Measurements from ENCODE around the gene ELAVL1. TPM values are rescaled to one million over a fixed set of nuclear protein-coding genes. Genes with fewer than 3 reads are reported as not detected.
"Not testable (repeated sequence)": the region's sequence is repeated elsewhere in the genome, so short reads cannot be mapped to it uniquely, and the experiment has no call there.

The ELAVL1 gene
- polyA plus RNA-seq, 1 of the 3 experiments (the other 2 are of a cell fraction), result 49.6 TPM

GRCh38 chr19:7930765-7931164 is 74.7 kb downstream of the ELAVL1 start:
- Histone ChIP-seq H3K79me2 (ENCODE audit: insufficient read depth) (no peaks in the 10 kb centered on the region), H3K4me3 (ENCODE audit: low read depth in 2 of 2, low read length in 1 of 2) (no peak overlapping the region), H3K27ac (ENCODE audit: low read depth in 2 of 2, low read length in 1 of 2) (peak overlapping the region in 1 of 2 experiments; percentile 99; a peak in 2 of 4 replicates), H3K9ac (no peak overlapping the region), H3K36me3 (replicated peaks in 1 of 2; ENCODE audit: control insufficient read depth in 1 of 2, insufficient read depth in 2 of 2, low read length in 1 of 2) (peaks cover 25 to 41% of the 10 kb centered on the region in 2 experiments), H3K4me2 (no peak overlapping the region), H4K20me1 (ENCODE audit: insufficient read depth) (peaks cover 3% of the 10 kb centered on the region; the same call in 1 of the 2 replicates), H3K9me3 (no peaks in the 10 kb centered on the region), H2AFZ (ENCODE audit: low read depth) (no peak overlapping the region), H3F3A (replicated peaks; ENCODE audit: insufficient read depth) (peaks cover 37% of the 10 kb centered on the region), H3K27me3 (ENCODE audit: insufficient read depth) (no peaks in the 10 kb centered on the region), H3K9me2 (no peaks in the 10 kb centered on the region), H3K4me1 (ENCODE audit: control insufficient read depth in 1 of 2, insufficient read depth in 2 of 2, low read depth in 1 of 2, low read length in 1 of 2) (peaks cover 36 to 38% of the 10 kb centered on the region in 2 experiments)
- no peak for DNase-seq
- ChIA-PET CTCF (interaction anchor here (0.6 to 6.7 kb wide), 5 partner anchors 11 to 160 kb away, joined by 3 to 69 read pairs (median 4); partner anchors contain the start of genes SNAPC2 and TIMM44), POLR2A (interaction anchor here (1.0 kb wide), 1 partner anchor 33 kb away, joined by 3 read pairs; no protein-coding TSS in a partner anchor)
- WGBS (ENCODE audit: low lambda C conversion rate), result 91% methylated on average over 7 of the region's 7 CpGs
- TF ChIP-seq NFIC (IDR thresholded peaks at IDR 0.05; ENCODE audit: borderline replicate concordance), result no peak
- no peak for TF ChIP-seq TCF12 (IDR thresholded peaks at IDR 0.05)
- no peak for TF ChIP-seq ELF1 (IDR thresholded peaks at IDR 0.05)
- TF ChIP-seq RXRA (IDR thresholded peaks at IDR 0.05; ENCODE audit: borderline replicate concordance, low read depth), result no peak
- TF ChIP-seq CHD2 (IDR thresholded peaks at IDR 0.05; ENCODE audit: low read length, partially characterized antibody), result no peak
- TF ChIP-seq GABPA (IDR thresholded peaks at IDR 0.05; ENCODE audit: low read depth), result no peak
- no peak for TF ChIP-seq IRF3 (IDR thresholded peaks at IDR 0.05; ENCODE audit: low read depth, low read length)
- TF ChIP-seq POLR2AphosphoS5 (IDR thresholded peaks at IDR 0.05; ENCODE audit: low read depth, low read length), result no peak
- TF ChIP-seq RFX5 (IDR thresholded peaks at IDR 0.05; ENCODE audit: low read length), result no peak
- TF ChIP-seq MAX (IDR thresholded peaks at IDR 0.05; ENCODE audit: low read depth), result no peak
- TF ChIP-seq FOXM1 (IDR thresholded peaks at IDR 0.05; ENCODE audit: low read depth), result no peak
- TF ChIP-seq USF1 (IDR thresholded peaks at IDR 0.05; ENCODE audit: borderline replicate concordance, low read depth), result no peak

GRCh38 chr19:7930030-7930429 is 75.4 kb downstream of the ELAVL1 start:
- CTCF ChIA-PET, result interaction anchor here (1.7 to 6.7 kb wide), 3 partner anchors 11 to 72 kb away, joined by 4 to 69 read pairs (median 36); partner anchors contain the start of genes SNAPC2 and TIMM44
- H4K20me1 ChIP-seq (ENCODE audit: insufficient read depth), result not testable (repeated sequence)
- H3K27ac ChIP-seq (ENCODE audit: low read depth in 2 of 2, low read length in 1 of 2), result peak overlapping the region in 1 of 2 experiments; percentile 99; a peak in 2 of 4 replicates

More at GRCh38 chr19:7930030-7930429, 75.4 kb downstream of the ELAVL1 start:
- POLR2A ChIA-PET, result interaction anchor here (0.6 kb wide), 1 partner anchor 218 kb away, joined by 4 read pairs; no protein-coding TSS in a partner anchor
- not testable (repeated sequence) for H3K4me3 ChIP-seq (ENCODE audit: low read depth in 2 of 2, low read length in 1 of 2); H3K79me2 ChIP-seq (ENCODE audit: insufficient read depth); H3K9me2 ChIP-seq; DNase-seq; H3K27me3 ChIP-seq (ENCODE audit: insufficient read depth); H2AFZ ChIP-seq (ENCODE audit: low read depth); H3K9me3 ChIP-seq
- peaks cover 17 to 38% of the 10 kb centered on the region in 2 experiments for H3K36me3 ChIP-seq (replicated peaks in 1 of 2; ENCODE audit: control insufficient read depth in 1 of 2, insufficient read depth in 2 of 2, low read length in 1 of 2)
- peak overlapping the region; percentile 90 for H3K4me2 ChIP-seq
- H3F3A ChIP-seq (replicated peaks; ENCODE audit: insufficient read depth), result peaks cover 37% of the 10 kb centered on the region
- peak overlapping the region; percentile 73; the same call in 1 of the 2 replicates for H3K9ac ChIP-seq
- H3K4me1 ChIP-seq (ENCODE audit: control insufficient read depth in 1 of 2, insufficient read depth in 2 of 2, low read depth in 1 of 2, low read length in 1 of 2), result peaks cover 36 to 38% of the 10 kb centered on the region in 2 experiments
- WGBS (ENCODE audit: low lambda C conversion rate), result 86% methylated on average over 11 of the region's 11 CpGs

All from SK-N-SH (cell line).